WI38 (cell line): ENCODE data around the gene NCF2.

Experiments
- H3K4me3 ChIP-seq: 2 replicates; pipeline ENCODE4 v1.5.1; 2011; ENCODE audit warnings: low read depth, mild to moderate bottlenecking, control low read depth, low read length
- CTCF ChIP-seq: IDR thresholded peaks from 2 replicates; pipeline ENCODE4 v1.5.1; 2012; ENCODE audit warnings: low read depth, mild to moderate bottlenecking, control low read depth, low read length

Gene NCF2

GRCh38 chr1:183590244-183591191, at the start of gene NCF2:
TSS of gene NCF2 (minus strand) at chr1:183590459. CDS start at chr1:183590329, 130 bp downstream.
- no peak within 1 kb of the TSS for H3K4me3 ChIP-seq
- TF ChIP-seq CTCF, result no peak

GRCh38 chr1:183638649-183639387, 48.6 kb upstream of the NCF2 start:
- H3K4me3 ChIP-seq, result no peak overlapping the region
- no peak for TF ChIP-seq CTCF

GRCh38 chr1:183636783-183637182, 46.5 kb upstream of the NCF2 start:
- no peak for TF ChIP-seq CTCF
- peak overlapping the region; percentile 89 for H3K4me3 ChIP-seq

GRCh38 chr1:183636334-183636682, 46.0 kb upstream of the NCF2 start:
- no peak for TF ChIP-seq CTCF
- H3K4me3 ChIP-seq, result peak overlapping the region; percentile 89

- TF ChIP-seq CTCF, result no peak
These were observed 45.5 kb upstream of the NCF2 start, which contains the start of gene ARPC5 for GRCh38 chr1:183635606-183636333. TSS of gene ARPC5 (minus strand) at chr1:183635783. CDS start at chr1:183635659, 124 bp downstream.

GRCh38 chr1:183635099-183635605, 44.9 kb upstream of the NCF2 start:
- H3K4me3 ChIP-seq, result peak overlapping the region; percentile 89
- TF ChIP-seq CTCF, result no peak

More at GRCh38 chr1:183635606-183636333, 45.5 kb upstream of the NCF2 start, which contains the start of gene ARPC5:
- peak within 1 kb of the TSS; percentile 89 for H3K4me3 ChIP-seq
